Ectodermal cell (in vitro differentiated cells): ENCODE measurements around the gene TASP1. TPM values are rescaled to one million over a fixed set of nuclear protein-coding genes. Genes with fewer than 3 reads are reported as not detected.

ENCODE experiments used
- H3K27ac ChIP-seq: 2 replicates; pipeline ENCODE4 v1.7.0; 2013; ENCODE audit warnings: mild to moderate bottlenecking, low read depth, low read length; ENCODE audit not compliant: insufficient read depth, poor library complexity, severe bottlenecking
- H3K27me3 ChIP-seq: 2 replicates; pipeline ENCODE4 v1.7.0; 2013; ENCODE audit warnings: mild to moderate bottlenecking, low read length; ENCODE audit not compliant: insufficient read depth, control insufficient read depth, poor library complexity, severe bottlenecking
- H3K36me3 ChIP-seq: one replicate; pipeline ENCODE4 v1.7.0; 2013; ENCODE audit warnings: low read length; ENCODE audit not compliant: control insufficient read depth, insufficient read depth
- H3K4me1 ChIP-seq: one replicate; pipeline ENCODE4 v1.7.0; 2013; ENCODE audit warnings: low read length; ENCODE audit not compliant: control insufficient read depth, insufficient read depth
- H3K4me3 ChIP-seq: 2 replicates; pipeline ENCODE4 v1.7.0; 2013; ENCODE audit warnings: low read depth, low read length, control low read depth; ENCODE audit not compliant: insufficient read depth
- H3K9me3 ChIP-seq: 2 replicates; pipeline ENCODE4 v1.7.0; 2013; ENCODE audit warnings: mild to moderate bottlenecking, low read length, moderate library complexity; ENCODE audit not compliant: control insufficient read depth
- WGBS, 2 experiments: methylation state at CpG; one replicate each; pipeline ENCODE4 v1.1.7; 2013; ENCODE audit warnings: missing lambda C conversion rate in 2 of 2; 5-methylcytosine and 5-hydroxymethylcytosine counted together
- polyA plus RNA-seq, 4 experiments: library from polyadenylated mRNA; stranded (reverse); fragments of 50-300 nt; gene quantifications; one replicate each; pipeline ENCODE4 v1.2.3, GENCODE V29; 2013

The TASP1 gene, protein sequence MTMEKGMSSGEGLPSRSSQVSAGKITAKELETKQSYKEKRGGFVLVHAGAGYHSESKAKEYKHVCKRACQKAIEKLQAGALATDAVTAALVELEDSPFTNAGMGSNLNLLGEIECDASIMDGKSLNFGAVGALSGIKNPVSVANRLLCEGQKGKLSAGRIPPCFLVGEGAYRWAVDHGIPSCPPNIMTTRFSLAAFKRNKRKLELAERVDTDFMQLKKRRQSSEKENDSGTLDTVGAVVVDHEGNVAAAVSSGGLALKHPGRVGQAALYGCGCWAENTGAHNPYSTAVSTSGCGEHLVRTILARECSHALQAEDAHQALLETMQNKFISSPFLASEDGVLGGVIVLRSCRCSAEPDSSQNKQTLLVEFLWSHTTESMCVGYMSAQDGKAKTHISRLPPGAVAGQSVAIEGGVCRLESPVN
- 5.3 TPM for polyA plus RNA-seq (2013, experiment 1 of 4)
- 6.2 TPM for polyA plus RNA-seq (2013, experiment 2 of 4)
- 3.8 TPM for polyA plus RNA-seq (2013, experiment 3 of 4)
- 5.6 TPM for polyA plus RNA-seq (2013, experiment 4 of 4)

DNA sequence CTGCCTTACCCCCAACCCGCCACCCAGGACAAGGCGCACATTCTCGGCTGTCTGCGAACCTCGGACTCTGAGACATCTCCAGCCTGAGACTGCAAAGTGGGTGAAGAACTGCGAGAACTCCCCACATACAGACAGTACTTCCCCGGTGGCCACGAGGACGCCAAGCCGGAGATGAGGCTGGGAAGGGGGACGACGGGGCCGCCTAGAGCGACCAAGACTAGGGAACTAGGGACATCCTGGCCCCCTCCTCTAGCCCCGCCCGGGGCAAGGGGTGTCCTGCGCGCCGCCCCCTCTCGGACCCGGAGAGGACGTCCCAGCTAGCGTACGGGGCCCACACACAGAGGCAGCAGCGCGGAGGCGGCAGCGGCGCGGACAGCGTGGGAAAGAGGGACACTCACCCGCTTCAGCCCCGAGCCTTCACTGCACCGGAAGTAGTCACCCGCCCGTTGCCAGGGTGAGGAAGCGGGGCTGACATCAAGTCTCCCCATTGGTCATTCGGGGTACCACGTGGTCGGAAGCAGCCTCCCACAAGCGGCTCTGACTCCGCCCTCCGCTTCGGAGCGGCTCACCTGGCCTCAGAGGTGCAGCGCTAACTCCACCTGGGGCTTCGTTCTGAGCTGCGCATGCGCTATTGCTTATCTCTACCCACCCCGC is at the start of gene TASP1:
TSS of gene TASP1 (minus strand) at position 437 of the 654 bp plus-strand sequence. CDS start 8,854 bp downstream, outside the sequence.
- H3K27ac ChIP-seq = peak within 1 kb of the TSS; percentile 87
- no peaks in the 10 kb centered on the region for H3K27me3 ChIP-seq
- H3K36me3 ChIP-seq = no peaks in the 10 kb centered on the region
- 0 to 1% methylated on average over 50 of the region's 50 CpGs for WGBS, 2 experiments
- no peaks in the 10 kb centered on the region for H3K4me1 ChIP-seq
- no peaks in the 10 kb centered on the region for H3K9me3 ChIP-seq
- peak within 1 kb of the TSS; percentile 95 for H3K4me3 ChIP-seq

DNA sequence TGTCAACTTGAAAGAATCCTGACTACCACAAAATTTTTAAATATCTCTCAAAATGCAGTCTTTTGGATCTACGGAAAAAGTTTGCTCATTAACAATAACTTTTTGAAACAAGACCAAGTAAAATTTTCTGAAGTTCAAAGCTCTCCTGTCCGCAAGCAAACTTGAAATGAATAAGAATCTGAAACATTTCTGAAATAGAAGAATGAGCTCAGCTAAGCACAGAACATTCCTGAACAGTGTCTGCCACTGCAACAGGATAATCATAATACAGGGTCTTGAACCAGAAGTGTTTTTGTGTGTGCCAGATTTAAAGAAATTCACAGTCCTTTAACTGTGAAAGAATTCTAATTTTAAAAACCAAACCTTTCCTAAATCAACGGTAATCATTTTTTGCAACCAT is 49.1 kb upstream of the TASP1 start:
- Histone ChIP-seq H3K36me3 (no peaks in the 10 kb centered on the region), H3K9me3 (no peaks in the 10 kb centered on the region), H3K27me3 (no peaks in the 10 kb centered on the region), H3K4me3 (no peak overlapping the region), H3K27ac (no peak overlapping the region), H3K4me1 (no peaks in the 10 kb centered on the region)
- 88 to 93% methylated on average over 3 of the region's 3 CpGs for WGBS, 2 experiments

DNA sequence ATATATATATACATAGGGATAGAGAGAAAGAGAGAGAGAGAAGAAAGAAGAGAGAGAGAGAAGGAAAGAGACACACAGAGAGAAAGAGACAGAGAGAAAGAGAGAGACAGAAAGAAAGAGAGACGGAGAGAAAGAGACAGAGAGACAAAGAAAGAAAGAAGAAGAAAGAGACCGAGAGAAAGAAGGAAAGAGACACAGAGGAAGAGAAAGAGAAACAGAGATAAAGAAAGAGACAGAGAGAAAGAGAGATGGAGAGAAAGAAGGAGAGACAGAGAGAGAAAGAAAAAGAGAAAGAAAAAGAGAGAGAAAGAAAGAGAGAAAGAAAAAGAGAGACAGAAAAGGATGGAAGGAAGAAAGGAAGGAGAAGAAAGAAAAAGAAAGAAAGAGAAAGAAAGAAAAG is 46.9 kb upstream of the TASP1 start:
- Histone ChIP-seq H3K27me3 (no peaks in the 10 kb centered on the region), H3K36me3 (no peaks in the 10 kb centered on the region), H3K27ac (no peak overlapping the region), H3K9me3 (no peaks in the 10 kb centered on the region), H3K4me1 (no peaks in the 10 kb centered on the region), H3K4me3 (no peak overlapping the region)
- WGBS, 2 experiments = 91 to 93% methylated on average over 2 of the region's 2 CpGs

DNA sequence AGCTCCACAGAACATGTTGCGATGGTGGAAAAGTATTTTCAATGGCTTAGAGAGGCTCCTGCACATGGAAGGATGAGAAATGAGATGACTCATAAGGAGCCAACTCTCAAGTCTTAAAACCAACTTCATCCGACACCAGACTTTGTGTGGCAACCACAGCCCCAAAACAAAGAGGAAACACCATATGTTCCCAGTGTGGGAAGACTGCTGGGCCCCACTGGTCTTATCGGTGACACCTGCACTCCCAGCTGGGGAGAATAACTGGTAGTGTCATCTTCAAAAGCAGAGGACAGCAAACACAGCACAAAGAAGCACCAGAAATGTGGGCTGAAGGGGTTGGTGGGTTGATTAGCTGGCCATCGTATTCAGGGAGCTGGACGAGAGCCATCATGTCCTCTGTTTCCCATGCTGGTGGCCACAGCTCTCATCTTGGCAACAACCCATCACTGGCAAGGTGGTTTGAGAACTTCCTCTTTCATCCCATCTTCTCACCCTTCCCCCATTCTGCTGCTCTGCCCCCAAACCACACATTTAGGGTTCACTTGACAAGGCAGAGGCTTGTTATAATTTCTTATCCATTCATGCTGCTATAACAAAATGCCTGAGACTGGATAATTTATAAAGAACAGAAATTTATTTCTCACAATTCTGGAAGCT is 46.0 kb upstream of the TASP1 start:
- H3K4me3 ChIP-seq = no peak overlapping the region
- H3K4me1 ChIP-seq = no peaks in the 10 kb centered on the region
- H3K9me3 ChIP-seq = no peaks in the 10 kb centered on the region
- no peak overlapping the region for H3K27ac ChIP-seq
- 94% methylated on average over 5 of the region's 5 CpGs for WGBS, 2 experiments
- no peaks in the 10 kb centered on the region for H3K36me3 ChIP-seq
- no peaks in the 10 kb centered on the region for H3K27me3 ChIP-seq

DNA sequence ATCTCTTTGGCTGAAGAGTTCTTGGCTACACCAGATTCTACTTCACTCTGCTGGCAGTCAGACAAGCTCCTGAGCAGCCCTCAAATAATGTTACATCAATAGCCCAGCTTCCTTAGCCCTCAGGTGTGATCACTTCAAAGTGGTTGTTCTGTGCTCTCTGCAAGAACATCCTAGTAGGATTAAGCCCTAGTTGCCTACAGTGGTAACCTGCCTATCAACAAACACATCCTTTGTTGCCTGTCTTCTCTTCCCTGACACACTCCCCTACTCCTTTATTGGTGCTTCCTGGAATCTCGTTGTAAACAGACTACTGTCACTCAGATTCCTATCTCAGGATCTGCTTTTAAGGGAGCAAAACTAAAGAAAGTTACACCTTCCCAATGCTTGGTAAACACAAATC is 45.1 kb upstream of the TASP1 start:
- Histone ChIP-seq H3K27me3 (no peaks in the 10 kb centered on the region), H3K36me3 (no peaks in the 10 kb centered on the region), H3K4me1 (no peaks in the 10 kb centered on the region), H3K4me3 (no peak overlapping the region), H3K27ac (no peak overlapping the region), H3K9me3 (no peaks in the 10 kb centered on the region)
- 74 to 81% methylated on average over 1 of the region's 1 CpG for WGBS, 2 experiments

DNA sequence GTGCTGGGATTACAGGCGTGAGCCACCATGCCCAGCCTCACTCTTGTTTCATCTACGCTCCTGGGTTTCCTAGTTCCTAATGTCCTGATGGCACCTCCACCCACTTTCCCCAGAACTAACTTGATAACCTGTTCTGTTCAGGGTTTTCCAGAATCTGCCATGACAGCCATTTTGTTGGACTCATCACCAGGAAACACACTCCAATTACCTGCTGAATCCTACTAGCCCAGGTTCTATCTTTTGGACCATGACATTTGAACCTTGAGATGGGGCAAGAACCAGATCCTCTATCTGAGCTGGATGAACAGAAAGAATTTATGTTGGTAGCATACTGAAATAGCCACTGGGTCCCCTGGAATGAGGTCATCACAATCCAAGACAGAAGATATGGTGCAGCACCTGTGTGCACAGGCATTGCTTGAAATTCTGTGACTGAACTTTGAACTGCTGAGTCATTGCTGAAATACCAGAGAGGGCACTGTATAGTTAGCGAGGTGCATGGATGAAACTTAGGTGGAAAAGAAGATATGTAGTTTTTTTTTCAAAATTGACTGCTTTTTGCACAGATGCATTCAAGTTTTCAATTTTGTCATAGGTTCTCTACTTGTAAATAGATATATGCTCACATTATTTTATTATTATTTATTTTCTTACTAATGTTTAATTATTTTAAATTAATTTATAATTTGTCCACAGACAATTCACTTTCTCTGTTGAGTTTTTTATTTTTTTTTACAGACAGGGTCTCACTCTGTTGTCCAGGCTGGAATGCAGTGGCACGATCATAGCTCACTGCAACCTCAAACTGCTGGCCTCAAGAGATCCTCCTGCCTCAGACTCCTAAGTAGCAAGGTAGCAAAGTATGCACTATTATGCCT is 42.8 kb upstream of the TASP1 start:
- Histone ChIP-seq H3K27me3 (no peaks in the 10 kb centered on the region), H3K27ac (no peak overlapping the region), H3K4me3 (no peak overlapping the region), H3K9me3 (no peaks in the 10 kb centered on the region), H3K4me1 (no peaks in the 10 kb centered on the region), H3K36me3 (no peaks in the 10 kb centered on the region)
- 96 to 97% methylated on average over 4 of the region's 4 CpGs for WGBS, 2 experiments

DNA sequence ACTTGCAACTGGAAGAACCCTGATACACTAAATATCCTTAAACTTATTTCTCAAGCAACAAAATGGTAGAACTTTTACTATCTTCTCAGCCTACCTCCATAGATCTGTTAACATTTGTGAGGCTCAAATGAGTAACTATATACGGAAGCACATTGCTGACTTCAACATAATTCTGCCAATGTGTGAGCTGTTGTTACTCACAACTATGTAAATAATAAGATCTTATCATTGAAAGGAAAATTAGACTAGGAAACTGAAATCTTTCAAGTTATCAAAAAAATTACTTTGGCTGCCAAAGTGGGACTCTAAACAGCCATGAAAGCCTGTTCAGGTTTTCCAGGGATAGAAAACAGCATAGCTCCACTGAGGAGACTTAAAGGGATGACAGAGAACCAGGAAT is 40.2 kb upstream of the TASP1 start:
- H3K27me3 ChIP-seq = no peaks in the 10 kb centered on the region
- no peaks in the 10 kb centered on the region for H3K9me3 ChIP-seq
- no peak overlapping the region for H3K27ac ChIP-seq
- no peaks in the 10 kb centered on the region for H3K4me1 ChIP-seq
- no peak overlapping the region for H3K4me3 ChIP-seq
- WGBS, 2 experiments = 100% methylated on average over 1 of the region's 1 CpG; no CpG with 5 or more reads in 1 of the 2 experiments
- no peaks in the 10 kb centered on the region for H3K36me3 ChIP-seq

DNA sequence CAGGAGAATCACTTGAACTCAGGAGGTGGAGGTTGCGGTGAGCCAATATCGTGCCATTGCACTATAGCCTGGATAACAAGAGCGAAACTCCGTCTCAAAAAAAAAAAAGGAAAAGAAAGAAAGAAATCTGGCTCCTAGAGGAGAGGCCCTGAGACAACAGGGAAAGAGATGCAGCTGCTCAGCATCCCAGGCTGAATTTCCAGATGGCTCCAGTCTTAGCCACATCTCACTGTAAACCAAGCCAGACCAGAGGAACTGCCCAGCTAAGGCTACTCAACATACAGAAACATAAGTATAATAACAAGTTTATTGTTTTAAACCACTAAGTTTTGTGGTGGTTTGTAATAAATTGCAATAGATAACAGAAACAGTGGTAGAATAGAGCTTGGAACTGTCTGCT is 38.5 kb upstream of the TASP1 start:
- H3K27me3 ChIP-seq = no peaks in the 10 kb centered on the region
- no peaks in the 10 kb centered on the region for H3K36me3 ChIP-seq
- H3K4me3 ChIP-seq = no peak overlapping the region
- H3K9me3 ChIP-seq = no peaks in the 10 kb centered on the region
- WGBS, 2 experiments = 93 to 95% methylated on average over 4 of the region's 4 CpGs
- no peak overlapping the region for H3K27ac ChIP-seq
- no peaks in the 10 kb centered on the region for H3K4me1 ChIP-seq

DNA sequence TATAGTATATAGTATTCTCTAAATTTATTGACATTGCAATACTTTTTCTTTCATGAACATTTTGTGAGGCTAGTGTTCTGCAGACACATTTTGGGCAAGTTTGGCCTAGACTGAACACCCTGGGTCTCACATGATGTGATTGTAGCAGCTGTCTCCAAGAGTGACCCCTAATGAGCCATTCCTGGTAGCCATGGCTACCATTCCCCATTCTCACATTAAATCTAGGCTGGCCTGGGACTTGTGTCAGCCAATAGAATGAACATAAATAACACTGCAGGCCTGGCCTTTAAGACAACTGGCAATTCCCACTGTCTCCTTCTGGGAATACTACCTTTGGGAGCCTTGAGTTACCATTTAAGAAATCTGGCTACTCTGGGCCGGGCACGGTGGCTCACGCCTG is 38.0 kb upstream of the TASP1 start:
- Histone ChIP-seq H3K9me3 (no peaks in the 10 kb centered on the region), H3K27me3 (no peaks in the 10 kb centered on the region), H3K4me1 (no peaks in the 10 kb centered on the region), H3K27ac (no peak overlapping the region), H3K36me3 (no peaks in the 10 kb centered on the region), H3K4me3 (no peak overlapping the region)
- WGBS, 2 experiments = 92 to 97% methylated on average over 3 of the region's 3 CpGs
